ENCODE results near the gene MAP4K3. TPM values are rescaled to one million over a fixed set of nuclear protein-coding genes. Genes with fewer than 3 reads are reported as not detected.

MAP4K3 gene
- total RNA-seq, 4 donors from 2014 or later: 39.6 to 72.5 (median 53.8) TPM

DNA sequence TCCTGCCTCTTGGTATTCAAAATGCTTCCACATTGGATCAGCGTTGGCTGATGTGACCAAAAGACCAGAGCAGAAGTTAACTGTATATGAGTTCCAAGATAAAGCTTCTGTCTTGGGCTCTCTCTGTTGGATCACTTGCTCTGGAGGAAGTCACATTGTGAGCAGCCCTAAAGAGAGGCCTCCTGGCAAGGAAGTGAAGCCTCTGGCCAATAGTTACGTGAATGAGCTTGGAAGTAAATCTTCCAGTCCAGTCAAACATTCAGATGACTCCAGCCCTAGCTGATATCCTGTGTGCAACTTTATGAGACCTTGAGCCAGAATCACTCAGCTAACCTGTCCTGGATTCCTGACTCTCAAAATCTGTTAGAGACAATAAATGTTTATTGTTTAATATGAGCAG is 125.6 kb downstream of the MAP4K3 start:
- 100% methylated on average over 2 of the region's 2 CpGs for WGBS
- no peak for TF ChIP-seq POLR2AphosphoS5 (IDR thresholded peaks at IDR 0.05)
- TF ChIP-seq, protein P1, sequence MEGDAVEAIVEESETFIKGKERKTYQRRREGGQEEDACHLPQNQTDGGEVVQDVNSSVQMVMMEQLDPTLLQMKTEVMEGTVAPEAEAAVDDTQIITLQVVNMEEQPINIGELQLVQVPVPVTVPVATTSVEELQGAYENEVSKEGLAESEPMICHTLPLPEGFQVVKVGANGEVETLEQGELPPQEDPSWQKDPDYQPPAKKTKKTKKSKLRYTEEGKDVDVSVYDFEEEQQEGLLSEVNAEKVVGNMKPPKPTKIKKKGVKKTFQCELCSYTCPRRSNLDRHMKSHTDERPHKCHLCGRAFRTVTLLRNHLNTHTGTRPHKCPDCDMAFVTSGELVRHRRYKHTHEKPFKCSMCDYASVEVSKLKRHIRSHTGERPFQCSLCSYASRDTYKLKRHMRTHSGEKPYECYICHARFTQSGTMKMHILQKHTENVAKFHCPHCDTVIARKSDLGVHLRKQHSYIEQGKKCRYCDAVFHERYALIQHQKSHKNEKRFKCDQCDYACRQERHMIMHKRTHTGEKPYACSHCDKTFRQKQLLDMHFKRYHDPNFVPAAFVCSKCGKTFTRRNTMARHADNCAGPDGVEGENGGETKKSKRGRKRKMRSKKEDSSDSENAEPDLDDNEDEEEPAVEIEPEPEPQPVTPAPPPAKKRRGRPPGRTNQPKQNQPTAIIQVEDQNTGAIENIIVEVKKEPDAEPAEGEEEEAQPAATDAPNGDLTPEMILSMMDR (IDR thresholded peaks at IDR 0.05): no peak
- DNase-seq (ENCODE audit: extremely low spot score): no peak
- Histone ChIP-seq H3K4me3 (no peak overlapping the region), H3K9me3 (no peaks in the 10 kb centered on the region), H3K36me3 (peaks cover 0 to 48% (median 29%) of the 10 kb centered on the region in 4 donors), H3K27ac (replicated peaks in 1 of 4) (no peak overlapping the region), H3K4me1 (no peaks in the 10 kb centered on the region), H3K27me3 (no peaks in the 10 kb centered on the region)
- intact Hi-C loops (cut with DNase I): no loop called here

DNA sequence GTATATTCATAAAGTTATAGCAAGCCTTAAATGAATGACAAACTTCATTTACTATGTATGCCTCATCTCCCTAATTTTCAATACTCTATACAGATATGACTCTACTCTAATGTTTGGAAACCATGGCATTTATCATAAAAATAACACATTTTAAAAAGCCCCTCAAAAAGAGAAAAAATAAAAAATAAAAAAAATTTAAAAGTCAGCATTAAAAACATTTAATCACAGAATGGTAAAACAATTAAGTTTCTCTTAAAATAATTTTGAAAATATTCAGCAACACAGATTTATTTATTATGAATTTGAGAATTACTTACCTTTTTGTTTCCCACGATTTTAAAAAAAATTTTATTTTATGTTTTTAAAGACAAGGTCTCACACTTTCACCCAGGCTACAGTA is 128.3 kb downstream of the MAP4K3 start:
- intact Hi-C loops (cut with DNase I): no loop called here
- Histone ChIP-seq H3K27me3 (no peaks in the 10 kb centered on the region), H3K4me1 (no peaks in the 10 kb centered on the region), H3K4me3 (no peak overlapping the region), H3K27ac (replicated peaks in 1 of 4) (no peak overlapping the region), H3K36me3 (peaks cover 0 to 37% (median 24%) of the 10 kb centered on the region in 4 donors), H3K9me3 (no peaks in the 10 kb centered on the region)
- no peak for DNase-seq (ENCODE audit: extremely low spot score)
- 88% methylated on average over 1 of the region's 1 CpG for WGBS
- no peak for TF ChIP-seq POLR2AphosphoS5 (IDR thresholded peaks at IDR 0.05)
- TF ChIP-seq POLR2A (IDR thresholded peaks at IDR 0.05; ENCODE audit: low read depth): no peak

DNA sequence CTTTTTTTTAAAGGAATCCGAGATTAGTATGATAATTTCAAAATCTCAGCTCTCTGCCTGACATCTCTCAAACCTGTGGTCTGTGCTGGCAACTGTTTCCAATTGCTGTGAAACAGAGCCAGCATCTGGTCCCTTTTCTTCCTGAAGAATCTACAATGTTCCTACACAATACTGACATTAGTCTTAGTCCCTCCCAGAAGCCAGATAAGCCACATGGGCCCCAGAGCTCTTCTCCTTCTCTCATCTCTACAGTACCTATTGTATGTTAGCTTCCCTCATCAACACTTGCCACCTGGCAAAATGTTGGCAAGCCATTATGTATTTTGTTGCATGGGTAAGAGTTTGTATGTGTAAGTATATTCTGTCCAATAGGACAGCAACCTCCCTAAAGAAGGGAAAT is 130.5 kb downstream of the MAP4K3 start:
- H3K4me1 ChIP-seq: no peaks in the 10 kb centered on the region
- whole genome bisulfite sequencing: 88% methylated on average over 1 of the region's 1 CpG
- TF ChIP-seq, protein P1 (IDR thresholded peaks at IDR 0.05): no peak
- no peak overlapping the region for H3K4me3 ChIP-seq
- no peaks in the 10 kb centered on the region for H3K9me3 ChIP-seq
- intact Hi-C loops (cut with DNase I): no loop called here
- peaks cover 0 to 23% (median 9%) of the 10 kb centered on the region in 4 donors for H3K36me3 ChIP-seq
- no peak overlapping the region for H3K27ac ChIP-seq (replicated peaks in 1 of 4)
- no peak for DNase-seq (ENCODE audit: extremely low spot score)
- H3K27me3 ChIP-seq: no peaks in the 10 kb centered on the region

DNA sequence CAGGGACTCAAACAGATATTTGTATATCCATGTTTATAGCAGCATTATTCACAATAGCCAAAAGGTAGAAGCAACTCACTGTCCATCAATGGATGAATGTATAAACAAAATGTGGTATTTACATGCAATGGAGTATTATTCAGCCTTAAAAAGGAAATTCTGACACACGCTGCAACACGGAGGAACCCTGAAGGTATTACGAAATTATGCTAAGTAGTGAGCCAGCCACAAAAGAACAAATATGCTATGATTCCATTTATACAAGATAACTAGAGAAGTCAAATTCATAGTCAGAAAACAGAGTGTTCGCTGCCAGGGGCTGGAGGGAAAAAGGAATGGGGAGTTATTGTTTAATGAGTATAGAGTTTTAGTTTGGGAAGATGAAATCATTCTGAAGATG is 132.4 kb downstream of the MAP4K3 start:
- TF ChIP-seq POLR2AphosphoS5 (IDR thresholded peaks at IDR 0.05) (no peak), EP300 (IDR thresholded peaks at IDR 0.05) (no peak), POLR2A (IDR thresholded peaks at IDR 0.05; ENCODE audit: low read depth) (no peak)
- TF ChIP-seq, protein P1 (IDR thresholded peaks at IDR 0.05): no peak
- no peak for DNase-seq (ENCODE audit: extremely low spot score)
- Histone ChIP-seq H3K27me3 (no peaks in the 10 kb centered on the region), H3K4me3 (no peak overlapping the region), H3K27ac (replicated peaks in 1 of 4) (no peak overlapping the region), H3K36me3 (peaks cover 0 to 16% (median 6%) of the 10 kb centered on the region in 4 donors), H3K9me3 (no peaks in the 10 kb centered on the region), H3K4me1 (no peaks in the 10 kb centered on the region)
- 97% methylated on average over 4 of the region's 4 CpGs for WGBS
- intact Hi-C loops (cut with DNase I): no loop called here

DNA sequence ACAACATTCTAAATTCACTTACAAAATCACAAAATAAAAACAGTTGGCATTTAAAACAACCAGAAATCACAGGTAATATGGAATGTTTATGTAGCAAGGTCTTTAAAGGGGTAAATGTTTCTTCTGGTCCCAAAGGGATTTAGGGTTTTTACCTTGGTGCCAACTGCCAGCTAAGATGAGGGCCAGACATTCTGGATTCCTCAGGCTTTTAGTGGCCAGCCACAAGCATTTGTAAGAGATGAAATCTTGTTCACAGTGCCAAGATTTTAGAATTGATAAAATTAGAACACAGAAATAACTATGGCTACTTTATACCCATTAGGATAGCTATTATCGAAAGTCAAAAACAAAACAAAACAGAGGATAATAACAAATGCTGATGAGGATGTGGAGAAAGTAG is 132.9 kb downstream of the MAP4K3 start:
- Histone ChIP-seq H3K4me1 (no peaks in the 10 kb centered on the region), H3K9me3 (no peaks in the 10 kb centered on the region), H3K27ac (replicated peaks in 1 of 4) (no peak overlapping the region), H3K36me3 (peaks cover 0 to 19% (median 6%) of the 10 kb centered on the region in 4 donors), H3K4me3 (no peak overlapping the region), H3K27me3 (no peaks in the 10 kb centered on the region)
- 76% methylated on average over 1 of the region's 1 CpG for WGBS
- intact Hi-C loops (cut with DNase I): no loop called here
- TF ChIP-seq, protein P1 (IDR thresholded peaks at IDR 0.05): no peak
- no peak for TF ChIP-seq POLR2A (IDR thresholded peaks at IDR 0.05; ENCODE audit: low read depth)
- no peak for TF ChIP-seq POLR2AphosphoS5 (IDR thresholded peaks at IDR 0.05)
- TF ChIP-seq EP300 (IDR thresholded peaks at IDR 0.05): no peak
- DNase-seq (ENCODE audit: extremely low spot score): no peak

All from esophagus muscularis mucosa (tissue), 4 donors.